GM10266 (cell line): Measurements from ENCODE around the gene C12orf57.
A peak's percentile ranks its signal among the peaks of the same experiment; 100 is the strongest.

Experiments used
- DNase-seq: peaks from one replicate; pipeline ENCODE4 v3.0.0; 2012; ENCODE audit errors: extremely low spot score
- CTCF ChIP-seq: IDR thresholded peaks from 2 replicates; pipeline ENCODE4 v1.5.1; 2012; ENCODE audit warnings: mild to moderate bottlenecking, low read depth; ENCODE audit not compliant: control insufficient read depth, insufficient read depth; ENCODE audit errors: missing control alignments

C12orf57 gene

GRCh38 chr12:6947615-6948014, 3.8 kb downstream of the C12orf57 start:
- TF ChIP-seq CTCF: no peak
- DNase-seq: no peak

GRCh38 chr12:6948873-6949594, 5.2 kb downstream of the C12orf57 start:
- TF ChIP-seq CTCF: peak; percentile 10
- no peak for DNase-seq

DNA sequence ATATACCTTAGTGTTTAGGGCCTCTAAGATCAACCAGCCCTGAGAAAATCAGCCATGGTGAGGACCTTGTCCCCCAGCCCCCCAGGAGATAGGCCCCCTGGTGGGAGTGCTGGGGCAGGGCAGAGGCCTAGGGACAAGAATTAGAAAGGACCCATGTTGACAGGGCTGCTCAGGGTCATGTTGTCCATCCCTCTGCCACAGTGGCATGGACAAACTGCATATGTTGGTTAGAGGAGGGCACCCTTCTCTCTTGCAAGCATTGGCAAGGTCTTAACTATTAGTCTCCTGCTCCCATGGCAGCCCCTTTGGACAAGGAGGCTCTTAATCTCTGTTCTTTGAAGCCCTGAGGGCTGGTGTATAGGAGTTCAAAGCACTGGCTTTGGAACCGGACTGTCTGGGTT, 6.6 kb downstream of the C12orf57 start:
- no peak for DNase-seq
- TF ChIP-seq CTCF: peak; percentile 41

DNA sequence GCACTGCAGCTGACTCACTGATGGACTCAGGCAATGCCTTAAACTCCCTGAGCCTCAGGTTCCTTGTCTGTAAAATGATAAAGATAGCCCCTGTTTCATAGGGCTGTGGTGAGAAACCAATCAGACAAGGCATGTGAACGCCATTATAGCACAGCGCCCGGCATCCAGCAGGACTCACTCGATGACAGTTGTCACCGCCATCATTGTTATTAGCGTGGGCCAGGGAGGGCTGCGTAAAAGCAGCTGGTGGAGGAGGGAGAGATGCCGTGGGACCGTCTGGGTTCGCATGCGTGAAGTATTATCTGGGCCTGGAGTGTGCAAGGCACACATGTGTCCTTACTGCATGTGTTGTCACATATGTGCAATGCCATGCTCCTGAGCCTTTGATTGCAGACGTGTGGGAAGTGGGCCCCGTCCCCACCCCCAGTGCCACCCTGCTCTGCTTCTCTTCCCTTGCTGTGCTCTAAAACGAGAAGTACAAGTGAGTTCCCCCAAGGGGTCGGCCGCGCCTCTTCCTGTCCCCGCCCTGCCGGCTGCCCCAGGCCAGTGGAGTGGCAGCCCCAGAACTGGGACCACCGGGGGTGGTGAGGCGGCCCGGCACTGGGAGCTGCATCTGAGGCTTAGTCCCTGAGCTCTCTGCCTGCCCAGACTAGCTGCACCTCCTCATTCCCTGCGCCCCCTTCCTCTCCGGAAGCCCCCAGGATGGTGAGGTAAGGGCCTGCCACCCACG, 7.2 kb downstream of the C12orf57 start, which contains the start of gene PTPN6:
TSS of gene PTPN6 (plus strand) at position 546 of the 730 bp plus-strand sequence. CDS start at position 703, 157 bp downstream.
- no peak for TF ChIP-seq CTCF
- DNase-seq: no peak

- DNase-seq: no peak
- no peak for TF ChIP-seq CTCF
Measured at GRCh38 chr12:6951551-6952120, 7.8 kb downstream of the C12orf57 start.

DNA sequence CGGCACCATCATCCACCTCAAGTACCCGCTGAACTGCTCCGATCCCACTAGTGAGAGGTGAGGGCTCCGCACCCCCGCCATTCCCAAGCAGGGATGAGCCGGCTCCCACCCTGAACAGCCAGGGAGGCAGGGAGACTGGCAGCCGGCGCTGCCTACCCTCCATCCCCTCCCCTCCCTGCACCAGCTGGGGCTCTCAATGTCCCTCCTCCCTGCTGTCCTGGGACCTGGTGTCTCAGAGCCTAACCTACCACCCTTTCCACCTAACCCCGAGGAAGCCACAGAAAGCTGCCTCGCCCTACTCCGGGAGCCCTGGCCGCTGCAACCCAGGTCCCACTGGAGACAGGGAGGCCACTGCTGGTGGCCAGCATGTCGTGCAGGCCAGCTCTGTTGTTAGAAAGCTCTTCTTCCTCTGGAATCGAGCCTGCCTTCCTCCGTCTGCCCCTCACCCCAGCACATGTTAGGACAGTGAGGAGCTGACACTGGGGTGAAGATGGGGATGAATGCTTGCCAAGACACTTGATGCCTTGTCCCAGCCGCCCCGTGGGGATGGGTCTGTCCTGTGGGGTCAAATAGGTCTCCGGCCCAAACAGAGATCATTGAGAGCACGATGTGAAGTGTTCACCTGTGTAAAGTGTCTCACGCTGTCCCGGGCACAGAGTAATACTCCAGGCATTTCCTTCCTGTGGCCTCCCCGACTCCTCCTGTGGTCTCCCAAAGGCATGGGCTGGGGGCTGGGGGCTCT, 8.5 kb downstream of the C12orf57 start:
- TF ChIP-seq CTCF: no peak

More for the DNA sequence above, 8.5 kb downstream of the C12orf57 start:
- no peak for DNase-seq
